DND-41 (cell line): ENCODE data around the gene FOCAD.

Experiments used
- ATAC-seq: fragments of 200-7000 bp; cut with Tn5 transposase; 3 replicates; pipeline ENCODE4 v1.9.1; 2021; ENCODE audit warnings: low read depth; ENCODE audit not compliant: insufficient read depth
- DNase-seq: peaks from one replicate; pipeline ENCODE4 v3.0.0-alpha.2; 2020
- H2AFZ ChIP-seq: 2 replicates; pipeline ENCODE4 v1.6.0; 2012; ENCODE audit warnings: low read depth, low read length
- H3K27ac ChIP-seq: 2 replicates; pipeline ENCODE4 v1.5.1; 2012; ENCODE audit warnings: low read length, inconsistent platforms
- H3K27me3 ChIP-seq: fragments of 200-600 bp; sonication (generic); 2 replicates; pipeline ENCODE4 v1.6.0; 2012; ENCODE audit warnings: low read length, mild to moderate bottlenecking, inconsistent platforms; ENCODE audit not compliant: insufficient read depth, poor library complexity
- H3K36me3 ChIP-seq: 2 replicates; pipeline ENCODE4 v1.5.1; 2012; ENCODE audit warnings: low read length, inconsistent platforms; ENCODE audit not compliant: insufficient read depth
- H3K4me1 ChIP-seq: 2 replicates; pipeline ENCODE4 v1.5.1; 2012; ENCODE audit warnings: mild to moderate bottlenecking, low read length; ENCODE audit not compliant: insufficient read depth
- H3K4me2 ChIP-seq: 2 replicates; pipeline ENCODE4 v1.6.0; 2012; ENCODE audit warnings: mild to moderate bottlenecking, moderate library complexity, low read length, inconsistent platforms; ENCODE audit not compliant: insufficient read depth
- H3K4me3 ChIP-seq, 2 experiments: fragments of 200-600 bp in 1 of 2; shearing (Covaris generic) in 1 of 2; 2 replicates each; pipeline ENCODE4 v1.5.1; 2012 to 2016; ENCODE audit warnings: inconsistent platforms in 2 of 2, low read length in 2 of 2, mild to moderate bottlenecking in 2 of 2, low read depth in 1 of 2, moderate library complexity in 1 of 2
- H3K79me2 ChIP-seq: 2 replicates; pipeline ENCODE4 v1.6.0; 2012; ENCODE audit warnings: low read length, inconsistent platforms; ENCODE audit not compliant: insufficient read depth
- H3K9ac ChIP-seq: 2 replicates; pipeline ENCODE4 v1.6.0; 2012; ENCODE audit warnings: low read depth, mild to moderate bottlenecking, inconsistent platforms, low read length, moderate library complexity
- H3K9me3 ChIP-seq: 2 replicates; pipeline ENCODE4 v1.5.1; 2012; ENCODE audit warnings: low read length, moderate library complexity, mild to moderate bottlenecking, inconsistent platforms; ENCODE audit not compliant: insufficient read depth, severe bottlenecking
- H4K20me1 ChIP-seq: 2 replicates; pipeline ENCODE4 v1.6.0; 2012; ENCODE audit warnings: low read length; ENCODE audit not compliant: insufficient read depth
- EZH2 ChIP-seq: IDR thresholded peaks from 3 replicates; pipeline ENCODE4 v1.6.1; 2012; ENCODE audit warnings: borderline replicate concordance, low read depth, mild to moderate bottlenecking, moderate library complexity, low read length, inconsistent platforms; ENCODE audit not compliant: severe bottlenecking
- TF ChIP-seq, protein P1 (sequence below): IDR thresholded peaks from 2 replicates; pipeline ENCODE4 v1.5.1; 2012; ENCODE audit warnings: borderline replicate concordance, low read length, moderate library complexity, mild to moderate bottlenecking; ENCODE audit not compliant: poor library complexity, severe bottlenecking; ENCODE audit errors: extremely low read depth

Gene FOCAD

DNA sequence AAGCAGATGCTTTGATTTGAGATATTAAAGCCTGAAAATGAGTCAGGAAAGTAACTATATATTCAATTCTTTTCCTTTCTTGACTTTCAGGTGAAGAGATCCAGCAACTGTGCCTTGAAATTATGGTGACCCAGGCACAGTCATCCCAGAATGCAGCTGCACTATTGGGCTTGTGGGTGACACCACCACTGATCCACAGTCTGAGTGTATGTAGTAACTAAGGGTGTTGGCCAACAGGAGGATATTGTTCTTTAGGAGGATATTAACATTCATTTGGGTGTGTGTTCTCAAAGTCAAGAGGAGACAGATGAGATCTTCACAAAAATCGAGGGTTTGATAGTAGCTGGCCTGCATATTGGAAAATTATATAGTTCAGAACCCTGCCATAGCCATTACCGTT lies 294.2 kb downstream of the FOCAD start:
- Histone ChIP-seq H3K4me1 (no peaks in the 10 kb centered on the region), H3K27me3 (no peaks in the 10 kb centered on the region), H3K4me2 (no peak overlapping the region), H3K36me3 (peaks cover 31% of the 10 kb centered on the region), H3K79me2 (no peaks in the 10 kb centered on the region), H3K9me3 (no peaks in the 10 kb centered on the region), H3K9ac (no peak overlapping the region), H3K4me3 (no peak overlapping the region), H3K27ac (no peak overlapping the region), H2AFZ (no peak overlapping the region), H4K20me1 (no peaks in the 10 kb centered on the region)
- TF ChIP-seq EZH2: no peak
- no peak for ATAC-seq
- no peak for DNase-seq

DNA sequence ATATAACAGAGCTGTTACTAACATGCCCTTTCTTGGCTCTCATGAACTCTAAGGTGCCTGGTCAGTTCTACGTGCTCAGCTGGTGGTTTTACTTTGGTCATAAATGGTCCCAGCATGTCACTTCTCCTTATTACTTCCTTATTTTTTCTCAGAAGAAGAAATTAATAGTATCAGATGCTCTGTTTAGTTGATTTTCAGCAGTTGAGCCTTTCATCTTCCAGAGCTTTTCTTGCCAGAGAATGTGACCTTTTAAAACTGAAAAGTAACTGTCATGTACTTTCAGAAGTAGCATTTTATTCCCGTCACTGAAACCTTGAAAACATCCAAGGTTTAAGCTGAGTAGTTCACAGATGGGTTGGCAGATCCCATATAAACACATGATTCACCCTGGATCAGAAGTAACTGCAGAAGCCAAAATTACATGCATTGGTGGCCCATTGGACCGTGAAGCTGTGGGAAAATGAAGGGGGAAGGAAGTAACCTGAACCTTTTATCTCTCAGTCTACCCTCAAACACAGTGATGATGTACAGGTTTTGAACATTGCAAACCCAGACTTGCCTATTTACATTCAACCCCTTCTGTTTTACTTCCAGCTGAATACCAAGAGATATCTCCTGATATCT lies 296.9 kb downstream of the FOCAD start:
- TF ChIP-seq, protein P1, sequence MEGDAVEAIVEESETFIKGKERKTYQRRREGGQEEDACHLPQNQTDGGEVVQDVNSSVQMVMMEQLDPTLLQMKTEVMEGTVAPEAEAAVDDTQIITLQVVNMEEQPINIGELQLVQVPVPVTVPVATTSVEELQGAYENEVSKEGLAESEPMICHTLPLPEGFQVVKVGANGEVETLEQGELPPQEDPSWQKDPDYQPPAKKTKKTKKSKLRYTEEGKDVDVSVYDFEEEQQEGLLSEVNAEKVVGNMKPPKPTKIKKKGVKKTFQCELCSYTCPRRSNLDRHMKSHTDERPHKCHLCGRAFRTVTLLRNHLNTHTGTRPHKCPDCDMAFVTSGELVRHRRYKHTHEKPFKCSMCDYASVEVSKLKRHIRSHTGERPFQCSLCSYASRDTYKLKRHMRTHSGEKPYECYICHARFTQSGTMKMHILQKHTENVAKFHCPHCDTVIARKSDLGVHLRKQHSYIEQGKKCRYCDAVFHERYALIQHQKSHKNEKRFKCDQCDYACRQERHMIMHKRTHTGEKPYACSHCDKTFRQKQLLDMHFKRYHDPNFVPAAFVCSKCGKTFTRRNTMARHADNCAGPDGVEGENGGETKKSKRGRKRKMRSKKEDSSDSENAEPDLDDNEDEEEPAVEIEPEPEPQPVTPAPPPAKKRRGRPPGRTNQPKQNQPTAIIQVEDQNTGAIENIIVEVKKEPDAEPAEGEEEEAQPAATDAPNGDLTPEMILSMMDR: no peak
- no peak for TF ChIP-seq EZH2
- Histone ChIP-seq H3K4me2 (no peak overlapping the region), H3K27ac (no peak overlapping the region), H3K4me1 (no peaks in the 10 kb centered on the region), H3K9me3 (no peaks in the 10 kb centered on the region), H3K9ac (no peak overlapping the region), H2AFZ (no peak overlapping the region), H4K20me1 (no peaks in the 10 kb centered on the region), H3K79me2 (no peaks in the 10 kb centered on the region), H3K36me3 (peaks cover 33% of the 10 kb centered on the region), H3K4me3 (no peak overlapping the region), H3K27me3 (no peaks in the 10 kb centered on the region)
- DNase-seq: no peak
- ATAC-seq: no peak

DNA sequence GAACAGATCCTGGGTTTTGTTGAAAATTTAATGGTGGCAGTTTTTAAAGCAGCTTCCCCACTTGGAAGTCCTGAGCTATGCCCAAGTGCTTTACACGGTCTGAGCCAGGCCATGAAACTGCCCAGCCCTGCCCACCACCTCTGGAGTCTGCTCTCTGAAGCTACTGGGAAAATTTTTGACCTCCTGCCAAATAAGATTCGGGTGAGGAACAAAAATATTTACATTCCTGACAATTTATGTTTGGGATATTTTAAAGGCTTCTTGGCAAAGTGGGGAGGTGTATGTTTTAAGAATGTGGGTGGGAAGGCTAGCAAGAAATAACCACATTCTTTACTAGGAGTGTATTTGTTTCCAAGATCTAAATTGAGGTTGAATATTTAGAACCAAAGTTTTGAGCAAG lies 297.4 kb downstream of the FOCAD start:
- ATAC-seq: no peak
- H3K9ac ChIP-seq: no peak overlapping the region
- peaks cover 34% of the 10 kb centered on the region for H3K36me3 ChIP-seq
- H3K4me2 ChIP-seq: no peak overlapping the region
- no peaks in the 10 kb centered on the region for H3K79me2 ChIP-seq
- no peaks in the 10 kb centered on the region for H4K20me1 ChIP-seq
- no peak for TF ChIP-seq EZH2
- TF ChIP-seq, protein P1: no peak
- H3K9me3 ChIP-seq: no peaks in the 10 kb centered on the region
- no peaks in the 10 kb centered on the region for H3K4me1 ChIP-seq
- no peak overlapping the region for H3K4me3 ChIP-seq
- no peak overlapping the region for H2AFZ ChIP-seq
- no peaks in the 10 kb centered on the region for H3K27me3 ChIP-seq
- DNase-seq: no peak
- H3K27ac ChIP-seq: no peak overlapping the region

DNA sequence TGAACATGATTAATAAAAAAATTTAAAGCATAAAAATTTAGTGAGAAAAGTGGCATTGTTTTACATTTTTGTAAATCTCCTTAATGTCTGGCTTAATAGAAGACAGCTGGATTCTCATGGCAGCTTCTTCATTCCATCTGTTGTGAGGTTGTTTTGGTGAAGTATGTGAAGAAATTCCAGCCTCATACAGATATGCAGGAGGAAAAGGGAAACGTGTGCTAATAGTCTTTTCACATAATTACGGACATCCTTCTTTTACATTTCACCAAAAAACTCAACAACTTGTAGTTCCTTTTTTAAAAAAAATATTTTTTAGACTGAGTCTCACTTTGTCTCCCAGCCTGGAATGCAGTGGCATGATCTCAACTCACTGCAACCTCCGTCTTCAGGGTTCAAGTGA lies 300.4 kb downstream of the FOCAD start:
- ATAC-seq: no peak
- no peaks in the 10 kb centered on the region for H3K4me1 ChIP-seq

More for the DNA sequence above, 300.4 kb downstream of the FOCAD start:
- no peaks in the 10 kb centered on the region for H3K27me3 ChIP-seq
- TF ChIP-seq EZH2: no peak
- TF ChIP-seq, protein P1: no peak
- no peaks in the 10 kb centered on the region for H4K20me1 ChIP-seq
- H3K4me2 ChIP-seq: no peak overlapping the region
- peaks cover 35% of the 10 kb centered on the region for H3K36me3 ChIP-seq
- H3K9me3 ChIP-seq: no peaks in the 10 kb centered on the region
- no peaks in the 10 kb centered on the region for H3K79me2 ChIP-seq
- no peak overlapping the region for H3K4me3 ChIP-seq
- H2AFZ ChIP-seq: no peak overlapping the region
- no peak overlapping the region for H3K27ac ChIP-seq
- no peak for DNase-seq
- H3K9ac ChIP-seq: no peak overlapping the region
